HS-5 (cell line): Measurements from ENCODE around the gene AANAT.
"Not testable (repeated sequence)": the region's sequence is repeated elsewhere in the genome, so short reads cannot be mapped to it uniquely, and the experiment has no call there.

Experiments used
- DNase-seq: peaks from one replicate; pipeline ENCODE4 v3.0.0-alpha.2; 2012; ENCODE audit warnings: low read depth

AANAT gene

DNA sequence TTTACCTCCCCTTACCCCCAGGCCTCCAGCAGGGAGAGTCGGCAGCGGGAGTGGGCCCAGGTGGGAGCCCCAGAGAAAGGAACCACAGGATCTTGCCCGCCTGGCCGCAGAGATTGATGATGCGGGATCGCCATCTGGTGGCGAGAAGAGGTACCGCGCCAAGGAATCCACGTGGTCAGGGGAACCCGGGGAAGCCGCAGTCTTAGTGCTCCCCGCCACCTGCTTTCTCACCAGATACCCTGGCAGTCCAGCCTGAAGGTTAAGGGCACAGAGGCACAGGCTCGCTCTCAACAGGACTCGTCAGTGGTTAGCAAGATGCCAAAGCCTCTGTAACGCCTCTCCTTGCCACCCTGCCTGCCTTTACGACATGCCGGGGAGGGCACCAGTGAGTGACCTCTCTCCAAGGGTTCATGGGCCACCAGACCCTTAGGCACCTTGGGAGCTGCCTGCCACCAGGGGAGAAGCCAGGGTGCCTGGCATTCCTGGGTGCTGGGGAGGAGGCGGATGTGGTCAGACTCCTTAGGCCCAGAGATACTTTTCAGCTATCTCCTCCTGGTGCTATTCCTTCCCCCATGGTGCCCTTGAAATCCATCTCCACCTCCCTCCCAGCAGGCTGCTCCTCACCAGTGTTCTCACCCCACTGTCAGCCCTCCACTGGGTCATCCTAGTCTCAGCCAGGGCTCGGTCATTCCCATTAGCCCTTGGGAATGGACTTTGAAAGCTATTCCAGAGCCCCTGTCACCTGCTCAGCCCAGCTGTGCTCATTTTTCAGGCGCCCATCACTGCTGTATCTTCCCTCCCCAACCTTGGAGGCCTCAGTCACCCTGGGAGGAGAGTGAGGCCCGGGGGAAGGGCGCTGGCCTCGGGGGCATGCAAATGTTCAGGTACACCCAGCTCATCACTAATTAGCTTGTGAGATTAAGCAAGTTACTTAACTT lies 39.3 kb downstream of the AANAT start:
- no peak for DNase-seq

DNA sequence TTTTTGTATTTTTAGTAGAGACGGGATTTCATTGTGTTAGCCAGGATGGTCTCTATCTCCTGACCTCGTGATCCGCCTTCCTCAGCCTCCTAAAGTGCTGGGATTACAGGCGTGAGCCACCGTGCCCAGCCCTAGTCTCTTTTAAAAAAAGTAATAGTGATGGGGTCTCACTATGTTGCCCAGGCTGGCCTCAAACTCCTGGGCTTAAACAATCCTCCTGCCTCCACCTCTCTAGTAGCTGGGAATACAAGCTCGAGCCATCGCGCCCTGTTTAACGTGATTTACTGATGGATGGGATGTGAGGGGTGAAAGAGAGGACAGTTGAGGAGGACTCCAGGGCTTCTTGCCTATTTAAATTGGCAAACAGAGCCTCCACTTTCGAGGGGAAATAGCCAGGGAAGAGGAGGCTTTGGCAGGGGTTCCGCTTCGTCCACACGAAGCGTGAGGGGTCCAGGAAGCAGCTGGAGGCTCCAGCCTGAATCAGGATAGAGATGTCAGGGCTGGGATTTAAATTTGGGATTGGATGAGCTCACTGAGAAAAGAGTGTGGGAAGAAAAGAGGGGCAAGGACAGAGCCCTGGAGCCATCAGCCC lies 41.2 kb downstream of the AANAT start:
- not testable (repeated sequence) for DNase-seq

DNA sequence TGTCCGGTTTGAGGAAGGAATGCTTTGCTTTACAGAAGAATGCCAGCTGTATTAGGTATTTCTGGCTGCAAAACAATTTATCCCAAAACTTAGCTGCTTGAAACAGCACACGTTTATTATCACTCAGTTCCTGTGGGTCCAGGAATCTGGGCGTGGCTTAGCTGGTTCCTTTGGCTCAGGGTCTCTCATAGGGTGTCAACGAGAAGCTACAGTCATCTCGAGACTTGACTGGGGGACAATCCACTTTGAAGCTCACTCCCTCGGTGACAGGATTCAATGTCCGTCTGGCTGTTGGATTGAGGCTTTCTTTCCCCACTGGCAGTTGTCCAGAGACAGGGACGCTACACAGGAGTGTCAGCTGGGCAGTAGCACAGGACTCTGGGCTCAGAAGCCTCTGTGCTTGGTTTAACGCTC lies 43.4 kb downstream of the AANAT start:
- DNase-seq: no peak

DNA sequence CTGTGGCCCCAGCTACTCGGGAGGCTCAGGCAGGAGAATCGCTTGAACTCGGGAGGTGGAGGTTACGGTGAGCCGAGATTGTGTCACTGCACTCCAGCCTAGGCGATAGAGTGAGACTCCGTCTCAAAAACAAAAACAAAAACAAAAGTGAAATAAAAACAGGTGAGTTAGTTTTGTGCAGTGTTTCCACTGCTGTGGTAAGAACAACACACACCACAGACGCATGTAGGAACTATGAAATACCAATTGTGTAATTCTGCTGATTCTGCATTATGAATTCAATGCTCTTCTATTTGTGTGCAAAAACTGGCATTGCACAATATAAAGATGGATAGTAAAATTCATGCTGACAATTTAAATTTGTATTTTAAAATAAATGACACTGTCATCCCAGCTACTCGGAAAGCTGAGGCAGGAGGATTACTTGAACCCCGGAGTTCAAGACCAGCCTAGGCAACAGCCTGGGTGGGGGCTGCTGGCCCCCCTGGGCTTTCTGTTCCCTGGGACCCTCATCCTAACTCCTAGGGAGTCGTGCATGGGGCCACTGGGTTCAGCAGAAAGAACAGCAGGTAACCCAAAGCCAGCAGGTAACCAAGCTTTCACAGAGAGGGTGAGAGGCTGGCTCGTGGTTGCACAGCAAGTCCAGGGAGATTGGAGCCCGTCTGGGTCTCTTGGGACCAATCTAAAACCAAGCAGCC lies 44.4 kb downstream of the AANAT start:
- DNase-seq: no peak

DNA sequence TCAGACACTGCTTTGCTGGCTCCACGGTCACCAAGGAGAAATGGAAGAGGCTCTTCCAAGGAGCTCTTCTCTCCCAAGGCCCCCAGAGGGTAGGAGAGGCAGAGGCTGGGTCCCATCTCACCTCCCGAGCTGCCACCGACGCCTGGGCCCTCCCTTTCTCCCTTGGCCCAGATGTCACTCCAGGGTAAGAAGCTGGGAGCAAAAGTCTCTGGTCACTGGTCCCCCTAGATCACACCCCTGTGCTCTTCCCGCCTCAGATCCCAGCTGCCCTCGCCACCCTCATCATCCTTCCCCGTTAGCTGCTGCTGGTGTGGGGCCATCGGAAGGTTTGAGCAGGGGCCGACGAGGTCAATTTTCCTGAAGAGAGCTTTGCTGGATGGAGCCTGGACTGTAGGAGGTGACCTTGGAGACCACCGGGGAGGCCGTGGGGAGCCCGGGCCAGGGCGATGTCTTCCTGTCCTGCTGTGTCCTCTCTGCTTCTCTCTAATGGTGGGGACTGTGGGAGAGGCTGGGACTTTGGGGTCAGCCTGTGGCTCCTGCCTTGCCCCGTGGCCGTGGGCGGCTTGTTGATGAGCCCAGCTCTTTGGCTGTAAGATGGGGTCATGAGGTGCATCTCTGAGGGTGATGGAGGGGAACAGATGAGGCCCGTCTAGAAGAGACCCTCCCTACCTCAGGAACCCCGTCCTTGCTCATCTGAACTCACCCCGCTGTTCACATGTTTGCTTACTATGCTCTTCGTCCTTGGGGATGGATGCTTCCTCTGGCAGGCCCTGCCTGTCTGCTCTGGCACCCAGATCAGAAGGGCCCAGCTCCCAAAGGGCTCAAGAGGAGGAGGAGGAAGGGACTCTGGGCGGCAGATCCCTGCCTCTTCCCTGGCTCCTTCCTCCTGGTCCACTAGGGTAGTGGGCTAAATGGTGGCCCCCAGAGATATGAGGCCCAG lies 45.2 kb downstream of the AANAT start:
- no peak for DNase-seq

DNA sequence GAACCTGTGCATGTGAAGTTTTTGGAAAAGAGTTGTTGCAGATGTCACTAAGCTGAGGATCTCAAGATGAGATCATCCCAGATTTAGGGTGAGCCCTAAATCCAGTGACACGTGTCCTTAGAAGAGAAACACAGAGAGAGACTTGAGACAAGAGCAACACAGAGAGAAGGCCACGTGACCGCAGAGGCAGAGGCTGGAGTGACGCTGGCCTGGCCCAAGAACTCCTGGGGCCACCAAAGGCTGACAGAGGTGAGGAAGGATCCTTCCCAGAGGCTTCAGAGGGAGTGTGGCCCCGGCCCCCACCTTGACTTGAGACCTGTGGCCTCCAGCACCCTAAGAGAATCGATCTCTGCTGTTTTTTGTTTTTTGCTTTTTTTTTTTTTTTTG lies 45.9 kb downstream of the AANAT start:
- DNase-seq: no peak

DNA sequence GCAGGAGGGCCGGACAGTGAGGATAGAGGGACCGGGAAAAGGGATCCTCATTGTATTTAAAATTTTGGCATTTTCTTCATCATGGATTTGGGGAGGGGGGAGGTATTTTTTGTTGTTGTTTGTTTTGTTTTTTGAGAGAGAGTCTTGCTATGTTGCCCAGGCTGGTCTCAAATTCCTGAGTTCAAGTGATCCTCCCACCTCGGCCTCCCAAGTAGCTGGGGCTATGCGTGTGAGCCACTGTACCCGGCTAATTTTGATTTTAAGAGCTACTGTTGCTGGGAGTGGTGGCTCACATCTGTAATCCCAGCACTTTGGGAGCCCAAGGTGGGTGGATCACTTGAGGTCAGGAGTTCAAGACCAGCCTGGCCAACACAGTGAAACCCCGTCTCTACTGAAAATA lies 47.0 kb downstream of the AANAT start:
- not testable (repeated sequence) for DNase-seq

DNA sequence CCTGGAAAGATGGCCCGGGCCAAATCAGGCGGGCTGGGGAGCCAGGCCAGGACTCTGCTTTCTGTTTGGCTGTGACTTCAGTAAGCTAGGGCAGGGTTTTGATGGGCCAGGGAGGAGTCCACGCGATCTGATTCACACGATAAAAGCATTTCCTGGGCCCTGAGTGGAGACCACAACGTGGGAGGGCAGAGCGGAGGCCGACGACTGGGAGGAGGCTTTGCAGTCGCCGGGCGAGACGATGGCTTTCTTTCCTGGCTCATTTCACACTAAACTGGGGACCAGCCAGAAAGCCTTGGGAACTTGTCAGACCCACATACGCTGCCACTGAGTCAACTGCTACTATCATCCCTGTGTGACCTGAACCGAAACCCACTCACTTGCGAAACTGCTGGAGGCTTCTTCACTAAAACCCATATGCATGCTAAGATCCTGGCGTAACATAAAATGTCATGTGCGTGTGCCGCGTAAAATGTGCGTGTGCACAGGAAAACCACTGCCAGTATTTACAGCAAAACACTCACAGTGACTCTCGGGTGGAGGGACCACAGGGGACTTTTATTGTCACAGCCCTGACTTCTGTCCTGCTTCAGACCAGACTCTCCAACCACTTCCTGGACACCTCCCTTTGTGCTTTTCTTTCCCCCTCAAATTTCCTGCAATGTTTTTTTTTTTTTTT lies 48.0 kb downstream of the AANAT start:
- DNase-seq: no peak

DNA sequence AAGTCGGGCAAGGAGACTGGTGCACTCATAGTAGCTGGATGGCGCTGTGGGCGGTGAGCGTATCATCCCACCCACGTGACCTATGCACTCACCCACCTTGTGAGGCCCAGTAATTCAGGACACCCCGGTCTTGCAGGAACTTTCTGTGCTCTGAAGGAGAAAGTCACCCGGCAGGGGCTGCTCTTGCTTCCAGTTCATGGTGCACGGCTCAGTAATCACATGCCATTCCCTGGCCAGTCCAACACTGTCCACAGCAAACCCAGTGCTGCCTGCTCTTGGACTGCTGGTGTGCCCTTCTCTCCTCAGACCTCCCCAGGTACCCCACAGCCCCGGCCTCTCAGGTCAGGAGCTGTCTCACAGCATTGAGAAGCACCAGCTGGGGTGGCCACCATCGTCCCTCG lies 50.2 kb downstream of the AANAT start:
- no peak for DNase-seq

DNA sequence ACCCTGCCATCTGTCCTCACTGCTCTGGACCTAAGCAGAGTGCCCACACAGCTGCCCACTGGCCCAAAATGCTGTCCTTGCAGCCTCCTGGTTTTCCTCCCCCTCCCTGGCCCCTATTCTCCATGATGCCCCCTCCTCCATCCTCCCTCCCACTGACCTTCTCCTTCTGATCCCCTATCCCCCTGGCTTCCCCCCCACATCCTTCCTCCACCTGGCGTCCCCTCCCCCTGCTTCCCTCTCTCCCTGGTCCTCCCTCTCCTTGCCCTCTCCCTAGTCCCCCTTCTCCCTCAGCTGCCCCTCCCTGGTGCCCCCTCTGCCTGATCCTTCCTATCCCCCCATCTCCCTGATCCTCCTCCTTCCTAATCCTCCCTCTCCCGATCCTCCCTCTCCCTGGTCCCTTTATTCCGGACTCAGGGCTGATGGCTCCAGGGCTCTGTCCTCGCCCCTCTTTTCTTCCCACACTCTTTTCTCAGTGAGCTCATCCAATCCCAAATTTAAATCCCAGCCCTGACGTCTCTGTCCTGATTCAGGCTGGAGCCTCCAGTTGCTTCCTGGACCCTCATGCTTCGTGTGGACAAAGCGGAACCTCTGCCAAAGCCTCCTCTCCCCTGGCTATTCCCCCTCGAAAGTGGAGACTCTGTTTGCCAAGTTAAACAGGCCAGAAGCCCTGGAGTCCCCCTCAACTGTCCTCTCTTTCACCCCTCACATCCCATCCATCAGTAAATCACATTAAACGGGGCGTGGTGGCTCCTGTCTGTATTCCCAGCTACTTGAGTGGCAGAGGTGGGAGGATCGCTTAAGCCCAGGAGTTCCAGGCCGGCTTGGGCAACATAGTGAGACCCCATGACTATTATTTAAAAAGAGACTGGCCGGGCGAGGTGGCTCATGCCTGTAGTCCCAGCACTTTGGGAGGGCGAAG lies 51.9 kb downstream of the AANAT start:
- DNase-seq: no peak
